HEK293 (cell line): ENCODE measurements around the gene MISP.

Source experiments
- ATF2 ChIP-seq: fragments of 450-650 bp; formaldehyde crosslinking; IDR thresholded peaks from 2 replicates; pipeline ENCODE4 v1.5.1; 2016; ENCODE audit warnings: missing biosample characterization, missing genetic modification characterization, low read depth
- BCL11A ChIP-seq: fragments of 450-650 bp; formaldehyde crosslinking; IDR thresholded peaks from 2 replicates; pipeline ENCODE4 v1.5.1; 2016; ENCODE audit warnings: low read depth, missing biosample characterization, missing genetic modification characterization
- IKZF3 ChIP-seq: fragments of 450-650 bp; IDR thresholded peaks from 2 replicates; pipeline ENCODE4 v1.5.0; 2018; ENCODE audit warnings: missing biosample characterization, mild to moderate bottlenecking, missing genetic modification characterization, moderate library complexity
- KLF1 ChIP-seq: fragments of 450-650 bp; formaldehyde crosslinking; IDR thresholded peaks from 2 replicates; pipeline ENCODE4 v1.5.1; 2016; ENCODE audit warnings: missing biosample characterization, missing genetic modification characterization
- PRDM1 ChIP-seq: fragments of 450-650 bp; formaldehyde crosslinking; IDR thresholded peaks from 2 replicates; pipeline ENCODE4; 2016; ENCODE audit warnings: missing biosample characterization, missing genetic modification characterization
- SALL2 ChIP-seq: fragments of 450-650 bp; formaldehyde crosslinking; IDR thresholded peaks from 2 replicates; pipeline ENCODE4 v1.5.0; 2017; ENCODE audit warnings: missing biosample characterization, mild to moderate bottlenecking, missing genetic modification characterization, borderline replicate concordance
- SP2 ChIP-seq: fragments of 450-650 bp; formaldehyde crosslinking; IDR thresholded peaks from 2 replicates; pipeline ENCODE4 v1.5.1; 2016; ENCODE audit warnings: missing biosample characterization, missing genetic modification characterization
- ZNF133 ChIP-seq: fragments of 450-650 bp; formaldehyde crosslinking; IDR thresholded peaks from 2 replicates; pipeline ENCODE4 v1.5.1; 2016; ENCODE audit warnings: missing biosample characterization, missing genetic modification characterization
- ZNF140 ChIP-seq: fragments of 450-650 bp; formaldehyde crosslinking; IDR thresholded peaks from 2 replicates; pipeline ENCODE4 v1.5.1; 2016; ENCODE audit warnings: missing biosample characterization, missing genetic modification characterization
- ZNF561 ChIP-seq: fragments of 450-650 bp; IDR thresholded peaks from 2 replicates; pipeline ENCODE4 v1.5.1; 2018; ENCODE audit warnings: missing biosample characterization, missing genetic modification characterization, borderline replicate concordance
- TF ChIP-seq, protein P1 (sequence below): fragments of 450-650 bp; formaldehyde crosslinking; IDR thresholded peaks from 2 replicates; pipeline ENCODE4 v1.5.1; 2016; ENCODE audit warnings: missing biosample characterization, missing genetic modification characterization

DNA sequence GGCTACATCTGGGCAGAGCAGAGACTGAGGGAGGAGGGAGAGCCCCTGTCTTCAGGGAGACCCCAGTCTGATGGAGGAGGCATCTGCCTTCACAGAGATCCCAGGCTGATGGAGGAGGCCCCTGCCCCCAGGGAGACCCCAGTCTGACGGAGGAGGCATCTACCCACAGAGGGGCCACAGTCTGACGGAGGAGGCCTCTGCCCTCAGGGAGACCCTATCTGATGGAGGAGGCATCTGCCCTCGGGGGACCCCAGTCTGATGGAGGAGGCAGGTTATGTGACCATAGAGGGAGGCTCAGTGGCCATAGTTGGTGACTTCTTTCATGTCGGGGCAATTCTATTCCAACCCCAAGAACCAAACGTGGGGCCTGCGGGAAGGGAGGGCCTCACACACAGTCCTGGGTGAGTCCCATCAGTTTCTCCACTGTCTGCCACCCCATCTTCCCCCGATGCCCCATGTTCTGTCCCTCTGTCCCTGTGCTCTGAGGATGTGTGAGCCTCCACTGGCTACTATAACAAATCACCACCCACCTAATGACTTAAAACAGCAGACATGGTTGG, 14.3 kb downstream of the MISP start:
- TF ChIP-seq ZNF561 (tag by site-specific recombination), result no peak
- no peak for TF ChIP-seq KLF1
- TF ChIP-seq, protein P1, sequence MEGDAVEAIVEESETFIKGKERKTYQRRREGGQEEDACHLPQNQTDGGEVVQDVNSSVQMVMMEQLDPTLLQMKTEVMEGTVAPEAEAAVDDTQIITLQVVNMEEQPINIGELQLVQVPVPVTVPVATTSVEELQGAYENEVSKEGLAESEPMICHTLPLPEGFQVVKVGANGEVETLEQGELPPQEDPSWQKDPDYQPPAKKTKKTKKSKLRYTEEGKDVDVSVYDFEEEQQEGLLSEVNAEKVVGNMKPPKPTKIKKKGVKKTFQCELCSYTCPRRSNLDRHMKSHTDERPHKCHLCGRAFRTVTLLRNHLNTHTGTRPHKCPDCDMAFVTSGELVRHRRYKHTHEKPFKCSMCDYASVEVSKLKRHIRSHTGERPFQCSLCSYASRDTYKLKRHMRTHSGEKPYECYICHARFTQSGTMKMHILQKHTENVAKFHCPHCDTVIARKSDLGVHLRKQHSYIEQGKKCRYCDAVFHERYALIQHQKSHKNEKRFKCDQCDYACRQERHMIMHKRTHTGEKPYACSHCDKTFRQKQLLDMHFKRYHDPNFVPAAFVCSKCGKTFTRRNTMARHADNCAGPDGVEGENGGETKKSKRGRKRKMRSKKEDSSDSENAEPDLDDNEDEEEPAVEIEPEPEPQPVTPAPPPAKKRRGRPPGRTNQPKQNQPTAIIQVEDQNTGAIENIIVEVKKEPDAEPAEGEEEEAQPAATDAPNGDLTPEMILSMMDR, result no peak
- no peak for TF ChIP-seq BCL11A (tag by site-specific recombination)
- no peak for TF ChIP-seq ZNF140 (tag by site-specific recombination)
- TF ChIP-seq ZNF133, result no peak
- no peak for TF ChIP-seq PRDM1 (tag by site-specific recombination)
- TF ChIP-seq IKZF3 (tag by site-specific recombination), result no peak
- no peak for TF ChIP-seq SP2 (tag by site-specific recombination)
- TF ChIP-seq SALL2 (tag by site-specific recombination), result no peak
- no peak for TF ChIP-seq ATF2
